ENCODE measurements around the gene GPSM3.
A peak's percentile ranks its signal among the peaks of the same experiment; 100 is the strongest.
"Not testable (repeated sequence)": the region's sequence is repeated elsewhere in the genome, so short reads cannot be mapped to it uniquely, and the experiment has no call there.

Gene GPSM3

DNA sequence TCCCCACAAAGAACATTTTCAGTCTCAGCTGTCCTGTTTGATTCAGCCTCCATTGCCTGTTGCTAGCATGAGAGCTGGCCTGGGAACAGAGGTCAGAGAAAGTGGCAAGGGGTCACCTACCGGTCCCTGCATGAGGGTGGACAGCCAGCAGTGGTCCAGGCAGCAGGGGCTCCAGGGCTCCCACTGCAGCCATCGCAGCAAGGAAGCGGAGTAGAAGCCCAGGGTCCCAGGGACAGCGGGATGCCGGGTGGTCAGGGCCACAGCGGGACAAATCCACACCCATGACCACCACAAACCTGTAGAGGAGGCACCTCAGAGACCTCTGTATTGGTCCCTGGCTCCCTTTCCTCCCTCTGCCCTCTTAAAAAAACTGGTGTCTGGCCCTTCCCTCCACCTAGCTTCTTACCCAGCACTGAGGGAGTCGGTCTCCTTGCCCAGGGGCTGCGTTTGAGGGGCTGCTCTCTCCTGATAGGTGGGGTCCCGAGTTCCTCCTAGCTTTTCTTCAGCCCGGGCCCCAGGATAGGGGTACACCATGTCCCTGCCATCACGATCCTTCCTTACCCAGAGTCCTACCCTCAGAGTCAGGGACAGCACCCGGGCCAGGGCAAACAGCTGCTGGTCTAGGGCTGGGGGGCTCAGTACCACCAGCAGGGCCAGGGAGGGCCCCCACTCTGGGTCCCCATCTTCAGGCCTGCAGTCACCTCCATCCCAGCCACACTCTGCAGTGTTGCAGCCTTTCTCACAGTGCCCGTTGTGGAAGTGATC is 8.4 kb upstream of the GPSM3 start:
- DNase-seq = no peak

DNA sequence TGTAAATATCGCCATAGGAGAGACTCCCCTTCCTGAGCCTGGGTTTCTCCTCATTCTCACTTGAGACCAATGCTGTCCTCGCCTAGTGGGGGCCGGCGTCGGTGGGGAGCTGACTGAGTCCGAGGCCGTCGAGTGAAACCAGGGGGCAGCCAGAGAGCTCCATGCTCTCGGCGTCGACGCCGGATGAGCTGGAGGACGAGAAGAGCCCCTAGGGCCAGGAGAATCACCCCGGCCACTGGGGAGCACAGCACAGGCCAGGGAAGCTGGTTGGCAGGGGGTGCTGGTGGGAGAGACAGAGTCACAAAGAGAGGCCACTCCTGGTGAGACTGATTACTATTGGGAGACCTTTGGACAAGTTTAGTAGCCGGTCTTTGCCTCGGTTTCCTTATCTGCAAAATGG is 6.4 kb upstream of the GPSM3 start:
- DNase-seq = no peak

DNA sequence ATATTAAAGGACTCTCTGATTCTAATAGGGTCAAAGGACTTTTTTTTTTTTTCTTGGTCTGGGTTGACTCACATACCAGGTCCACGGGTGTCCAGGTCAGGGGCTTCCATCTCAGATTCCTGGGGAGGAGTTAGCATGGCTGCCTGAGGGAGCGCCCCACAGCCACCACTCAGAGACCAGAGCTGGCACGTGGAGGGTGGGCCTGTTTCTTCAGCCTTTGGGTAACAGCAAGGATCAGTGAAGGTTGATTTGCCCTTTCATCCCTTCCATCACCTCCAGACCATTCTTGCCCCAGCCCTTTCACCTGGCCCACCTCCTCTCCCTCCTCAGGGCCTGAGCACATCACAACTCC is 5.9 kb upstream of the GPSM3 start:
- DNase-seq = no peak

DNA sequence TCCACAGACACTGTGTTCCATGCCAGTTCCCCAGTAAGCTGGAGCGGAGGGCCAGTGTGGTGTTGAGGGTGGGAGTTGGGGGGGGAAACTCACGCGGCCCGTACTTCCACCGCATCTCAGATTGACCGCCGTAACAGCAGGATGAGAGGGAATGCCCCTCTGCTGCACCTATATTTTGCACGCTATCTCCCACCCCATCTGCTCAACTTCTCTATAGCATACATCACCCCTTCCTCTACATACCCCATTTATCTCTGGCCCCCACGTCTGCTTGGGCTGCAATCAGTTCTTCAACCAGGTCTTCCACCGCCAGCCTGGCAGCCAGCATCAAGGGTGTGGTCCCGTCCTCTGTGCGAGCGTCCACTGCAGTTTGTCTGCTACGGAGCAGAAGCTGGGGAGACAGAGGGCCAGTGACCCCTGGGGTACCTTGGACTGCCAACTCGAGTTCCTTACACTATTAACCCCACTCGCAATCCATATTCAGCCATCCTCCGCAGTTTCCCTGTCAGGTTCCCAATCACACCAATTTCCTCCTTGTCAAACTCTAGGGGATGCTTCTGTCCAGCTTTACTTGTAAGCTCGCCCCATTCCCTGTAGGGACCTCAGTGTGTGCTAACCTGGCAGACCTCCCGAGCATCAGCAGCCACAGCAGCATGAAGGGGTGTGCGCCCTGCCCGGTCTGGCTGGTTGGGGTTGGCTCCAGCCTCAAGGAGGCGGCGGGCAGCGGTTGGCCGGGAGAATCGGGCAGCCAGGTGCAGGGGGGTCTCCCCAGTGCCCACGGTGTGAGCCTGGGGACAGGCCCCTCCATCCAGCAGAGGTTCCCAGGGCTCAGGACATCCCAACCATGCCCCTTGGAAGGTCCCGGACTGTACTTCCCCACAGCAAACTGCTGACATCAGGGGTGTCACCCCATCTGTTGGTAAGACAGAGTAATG is 4.5 kb upstream of the GPSM3 start:
- DNase-seq = no peak

DNA sequence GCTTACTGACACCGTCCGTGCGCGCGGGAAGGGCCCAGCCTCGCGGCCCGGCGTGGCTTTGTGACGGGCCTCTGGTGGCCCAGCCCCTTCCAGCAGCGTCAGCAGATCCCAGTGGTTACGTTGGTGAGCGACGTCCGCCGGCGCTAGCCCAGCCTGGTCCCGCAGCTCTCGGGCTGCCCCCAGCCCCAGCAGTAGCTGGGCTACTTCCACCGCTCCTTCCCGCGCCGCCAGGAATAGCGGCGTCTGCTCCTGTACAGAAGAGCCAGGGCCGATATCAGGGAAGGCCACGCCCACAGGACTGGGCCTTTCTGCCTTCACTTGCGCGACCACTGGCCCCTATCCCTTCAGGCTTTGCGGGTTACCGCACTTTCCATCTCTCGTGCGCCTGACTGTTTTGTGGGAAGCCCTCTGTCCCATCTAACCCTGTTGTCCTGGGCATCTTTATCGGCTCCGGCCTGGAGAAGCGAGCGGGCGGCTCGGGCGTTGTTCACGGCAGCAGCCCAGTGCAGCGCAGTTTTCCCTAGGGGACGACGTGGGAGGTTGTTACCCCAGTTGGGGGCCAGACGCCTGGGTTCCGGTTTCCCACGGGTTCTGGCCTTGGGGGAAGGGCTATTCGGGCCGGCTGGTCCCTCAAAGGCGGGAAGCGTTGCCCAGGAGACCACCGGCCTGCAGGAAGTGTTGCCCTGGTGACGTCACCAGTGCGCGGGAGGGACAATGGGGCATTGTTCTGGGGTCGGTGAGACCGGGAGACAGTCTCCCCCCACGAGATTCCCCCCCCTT is 3.6 kb upstream of the GPSM3 start:
- DNase-seq = peak; percentile 80

DNA sequence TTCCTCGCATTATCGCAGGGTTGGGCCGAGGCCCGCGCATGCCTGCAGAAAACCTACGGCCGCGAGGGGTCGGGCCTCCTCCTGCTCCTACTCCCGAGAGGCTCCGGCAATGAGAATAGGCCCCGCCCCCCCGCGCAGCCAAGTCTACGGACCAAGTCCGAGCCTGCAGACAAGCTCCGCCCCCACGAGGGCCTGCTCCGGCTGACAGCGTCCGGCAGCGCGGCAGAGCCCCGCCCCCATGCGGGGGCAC is 3.1 kb upstream of the GPSM3 start:
- DNase-seq = peak; percentile 98

DNA sequence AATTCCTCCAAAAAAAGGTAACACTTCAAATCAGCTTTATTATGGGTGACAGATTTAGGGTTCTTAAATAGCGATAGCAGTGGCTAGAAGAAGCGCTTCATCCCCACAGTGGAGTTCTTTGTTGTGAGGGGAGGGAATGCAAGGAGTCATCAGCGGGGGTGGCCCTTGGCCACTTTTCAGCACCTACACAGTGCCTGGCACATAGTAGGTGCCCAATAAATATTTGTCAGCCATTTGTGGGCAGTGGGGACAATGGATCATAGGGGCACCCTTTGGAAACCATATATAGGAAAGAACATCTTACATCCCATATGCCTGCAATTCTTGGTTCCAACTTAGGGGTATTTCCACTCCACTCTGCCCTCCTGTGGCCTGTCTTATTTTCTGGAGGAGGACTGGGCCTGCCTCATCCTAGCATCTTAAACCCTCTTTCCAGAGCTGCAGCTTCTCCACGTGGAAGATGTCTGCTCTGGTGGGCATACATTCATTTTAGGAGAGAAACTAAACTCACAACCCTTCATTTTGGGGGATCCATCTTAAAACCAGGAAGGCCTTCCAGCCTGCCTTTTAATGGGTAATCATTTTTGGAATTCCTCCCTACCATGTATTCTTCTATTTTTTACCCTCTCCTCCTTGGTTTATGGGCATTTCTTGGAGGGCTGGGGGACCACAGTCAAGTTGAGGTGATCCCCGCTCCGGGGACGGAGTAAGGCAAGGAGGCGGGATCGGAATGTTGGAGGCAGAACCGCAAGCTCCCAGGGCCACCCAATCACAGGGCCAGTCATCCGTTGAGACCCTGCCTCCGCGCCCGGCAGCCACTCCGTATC is 2.6 kb upstream of the GPSM3 start:
- DNase-seq = no peak

DNA sequence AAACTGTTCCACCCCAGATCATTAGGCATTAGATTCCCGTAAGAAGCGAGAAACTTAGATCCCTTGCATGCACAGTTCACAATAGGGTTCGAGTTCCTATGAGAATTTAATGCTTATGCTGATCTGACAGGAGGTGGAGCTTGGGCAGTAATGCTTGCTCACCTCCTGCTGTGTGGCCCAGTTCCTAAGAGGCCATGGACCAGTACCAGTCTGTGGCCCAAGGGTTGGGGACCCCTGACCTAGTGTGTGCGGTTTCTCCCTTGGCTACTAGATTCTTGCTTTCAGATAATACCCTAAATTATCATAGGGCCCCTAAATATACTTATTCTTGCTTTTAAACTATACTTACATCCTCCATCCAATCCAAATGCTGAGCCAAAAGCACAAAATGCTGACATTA is 1.9 kb upstream of the GPSM3 start:
- no peak for DNase-seq

DNA sequence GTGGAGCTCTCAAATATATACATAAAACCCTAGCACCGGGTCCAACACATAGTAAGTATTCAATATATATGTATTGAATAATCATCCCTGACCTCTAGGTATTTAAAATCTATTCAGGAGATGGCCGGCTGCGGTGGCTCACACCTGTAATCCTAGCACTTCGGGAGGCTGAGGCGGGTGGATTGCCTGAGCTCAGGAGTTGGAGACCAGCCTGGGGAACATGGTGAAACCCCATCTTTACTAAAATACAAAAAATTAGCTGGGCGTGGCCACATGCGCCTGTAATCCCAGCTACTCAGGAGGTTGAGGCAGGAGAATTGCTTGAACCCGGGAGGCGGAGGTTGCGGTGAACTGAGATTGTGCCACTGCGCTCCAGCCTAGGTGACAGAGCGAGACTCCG is 653 bp upstream of the GPSM3 start:
- not testable (repeated sequence) for DNase-seq

DNA sequence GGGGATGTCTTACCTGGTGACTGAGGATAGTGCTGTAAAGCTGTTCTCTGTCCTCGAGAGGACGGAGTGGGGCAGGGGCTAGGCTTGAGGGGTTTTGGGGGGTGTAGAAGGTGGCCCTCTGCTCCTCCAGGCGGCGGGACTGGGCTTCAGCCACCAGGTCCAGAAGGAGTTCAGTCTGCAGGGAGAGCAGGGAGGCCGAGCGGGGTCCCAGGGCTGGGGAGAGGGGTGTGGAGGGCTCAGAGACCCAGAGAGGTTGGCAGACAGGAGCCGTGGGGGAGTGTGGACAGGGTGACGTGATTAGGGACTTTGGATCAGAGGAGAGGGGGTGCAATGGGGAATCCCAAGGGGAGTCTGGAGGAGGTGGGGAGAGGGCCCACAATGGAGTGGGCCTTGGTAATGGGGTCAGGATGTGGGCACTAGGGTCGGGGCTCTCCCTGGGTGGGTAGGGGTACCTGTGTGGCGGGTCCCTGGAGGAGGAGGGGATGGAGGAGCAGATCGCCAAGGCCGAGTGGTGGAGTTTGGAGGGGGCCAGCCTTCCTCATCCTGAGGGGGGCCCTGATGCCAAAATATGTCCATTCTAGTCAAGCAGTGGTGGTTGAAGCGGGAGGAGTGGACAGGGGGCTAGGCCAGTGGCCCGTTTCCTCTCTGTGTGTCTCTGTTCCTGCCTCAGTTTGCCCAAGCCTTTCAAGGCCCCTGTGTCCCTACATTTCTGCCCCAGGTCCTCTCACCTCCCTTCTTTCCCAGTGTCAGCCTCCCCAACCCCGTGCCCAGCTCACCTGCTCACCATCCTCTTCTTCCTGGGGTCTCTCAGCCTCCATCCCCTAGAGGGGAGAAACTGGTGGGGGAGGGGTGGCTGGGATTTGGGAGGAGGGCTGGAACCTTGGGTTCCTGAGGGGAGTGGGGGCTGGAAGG is 491 bp downstream of the GPSM3 start:
- DNase-seq = no peak

DNA sequence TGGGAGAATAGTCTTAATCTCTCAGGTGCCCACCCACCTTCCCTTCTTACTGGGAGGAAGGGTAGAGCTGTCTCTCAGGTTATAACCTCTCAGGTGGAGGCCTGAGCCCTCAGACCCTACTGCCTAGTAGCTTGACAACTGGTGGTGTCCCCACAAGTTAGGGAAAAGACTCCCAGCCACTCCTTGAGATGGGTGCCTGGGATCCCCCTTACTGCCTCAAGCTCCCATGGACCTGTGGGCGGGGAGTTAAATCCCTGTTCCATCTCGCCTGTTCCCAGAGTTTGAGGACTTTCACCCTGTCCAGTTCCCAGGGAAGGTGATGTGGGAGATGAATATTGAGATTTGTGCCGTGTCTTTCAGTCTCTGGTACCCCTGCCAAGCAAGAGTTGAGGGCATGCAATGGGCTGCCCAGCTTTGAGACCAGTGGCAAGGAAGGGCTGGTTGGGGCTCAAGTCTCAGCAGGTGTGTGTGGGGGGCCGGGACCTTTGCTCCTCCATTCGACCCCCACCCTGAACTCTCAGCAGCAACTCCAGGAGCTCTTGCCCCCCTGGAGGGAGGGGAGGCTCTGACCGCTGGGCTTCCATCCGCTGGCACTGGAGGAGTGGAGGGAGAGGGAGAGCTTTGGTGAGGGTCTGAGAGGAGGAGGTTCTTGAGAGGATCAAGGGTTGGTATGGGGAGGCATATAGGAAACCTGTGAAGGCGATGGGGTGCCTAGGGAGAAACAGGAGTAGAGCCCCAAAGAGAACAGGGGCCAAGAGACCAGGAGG is 1.3 kb downstream of the GPSM3 start:
- no peak for DNase-seq

DNA sequence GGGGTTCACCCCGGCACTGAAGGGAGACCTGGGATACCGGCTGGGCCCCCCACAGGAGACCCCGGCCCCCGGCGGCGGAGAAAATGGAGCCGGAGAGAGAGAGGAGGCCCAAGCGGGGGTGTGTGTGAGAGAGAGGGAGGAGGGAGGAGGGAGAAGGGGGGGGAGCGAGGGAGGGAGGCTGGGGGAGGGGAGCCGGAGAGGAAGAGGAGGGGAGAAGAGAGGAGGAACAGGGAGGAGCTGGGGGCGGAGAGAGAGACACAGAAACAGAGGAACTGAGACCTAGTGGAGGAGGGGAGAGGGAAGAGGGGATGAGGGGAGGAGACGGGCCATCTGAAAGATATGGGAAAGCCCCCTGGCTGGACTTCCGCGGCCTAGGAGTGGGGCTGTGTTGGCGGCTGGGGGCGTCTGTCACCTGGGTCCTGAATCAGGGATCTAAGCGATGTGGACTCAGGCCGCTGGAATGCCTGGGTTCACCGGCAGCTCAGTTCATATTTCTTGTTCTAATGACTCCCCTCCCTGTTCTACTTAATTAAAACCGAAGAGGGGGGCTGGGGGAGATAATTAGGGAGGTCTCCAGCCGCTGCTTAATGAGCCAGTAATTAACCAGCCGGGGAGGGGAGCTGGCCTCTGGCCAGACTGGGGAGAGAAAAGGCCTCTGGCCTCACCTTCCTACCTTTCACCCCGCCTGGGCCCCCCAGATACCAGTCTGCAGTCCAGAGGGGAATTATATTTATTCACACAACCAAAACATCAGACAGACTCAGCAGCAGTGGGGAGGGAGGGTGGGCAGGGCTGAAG is 2.2 kb downstream of the GPSM3 start, which contains the start of gene PBX2:
Gene PBX2, minus strand, starts transcription at position 149 of the 798 bp plus-strand sequence. CDS start 287 bp downstream, outside the sequence.
- peak; percentile 80 for DNase-seq

DNA sequence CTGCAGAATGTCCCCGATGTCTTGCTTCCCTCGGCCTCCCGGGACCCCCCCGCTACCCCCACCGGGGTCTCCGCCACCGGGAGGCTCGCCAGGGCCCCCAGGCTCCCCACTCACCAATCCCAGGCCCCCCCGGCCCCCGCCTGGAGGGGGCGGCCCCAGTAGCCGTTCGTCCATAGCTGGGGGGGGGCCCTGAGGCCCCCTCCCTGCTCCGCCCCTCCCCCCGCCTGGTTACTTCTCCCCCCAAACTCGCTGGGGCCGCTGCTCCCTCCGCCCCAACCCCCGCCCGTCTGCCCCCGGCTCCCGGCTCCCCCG is 2.7 kb downstream of the GPSM3 start:
- no peak for DNase-seq

DNA sequence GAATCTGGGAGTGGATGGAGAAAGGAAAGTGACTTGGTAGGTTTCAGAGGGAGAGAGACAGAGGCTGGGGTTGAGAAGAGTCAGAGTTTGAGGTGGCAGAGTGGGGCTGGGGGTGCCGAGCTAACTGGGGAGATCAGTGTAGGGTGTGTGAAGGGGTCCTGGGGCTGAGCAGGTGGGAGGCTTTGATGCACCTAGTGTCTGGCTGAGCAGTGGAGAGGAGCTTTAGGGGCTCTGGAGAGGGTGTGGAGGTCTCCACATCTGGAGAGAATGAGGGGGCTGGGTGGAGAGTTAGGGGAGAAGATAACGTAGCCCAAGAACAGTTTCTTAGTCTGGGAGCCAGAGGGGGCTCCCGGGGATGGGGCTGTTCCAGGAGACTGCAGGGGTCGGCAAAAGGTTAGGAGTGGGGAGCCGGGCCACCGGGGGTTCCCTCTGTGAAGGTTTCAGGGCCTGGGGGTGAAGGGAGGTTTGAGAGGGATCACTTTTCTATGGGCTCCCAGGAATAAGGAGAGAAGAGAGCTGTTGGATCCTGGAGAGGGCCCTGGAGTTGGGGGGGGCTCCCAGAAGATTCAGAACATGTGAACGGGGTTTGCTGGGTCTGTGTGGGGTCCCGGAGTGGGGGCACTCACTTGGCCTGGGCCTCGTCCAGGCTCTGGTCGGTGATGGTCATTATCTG is 3.2 kb downstream of the GPSM3 start:
- no peak for DNase-seq

DNA sequence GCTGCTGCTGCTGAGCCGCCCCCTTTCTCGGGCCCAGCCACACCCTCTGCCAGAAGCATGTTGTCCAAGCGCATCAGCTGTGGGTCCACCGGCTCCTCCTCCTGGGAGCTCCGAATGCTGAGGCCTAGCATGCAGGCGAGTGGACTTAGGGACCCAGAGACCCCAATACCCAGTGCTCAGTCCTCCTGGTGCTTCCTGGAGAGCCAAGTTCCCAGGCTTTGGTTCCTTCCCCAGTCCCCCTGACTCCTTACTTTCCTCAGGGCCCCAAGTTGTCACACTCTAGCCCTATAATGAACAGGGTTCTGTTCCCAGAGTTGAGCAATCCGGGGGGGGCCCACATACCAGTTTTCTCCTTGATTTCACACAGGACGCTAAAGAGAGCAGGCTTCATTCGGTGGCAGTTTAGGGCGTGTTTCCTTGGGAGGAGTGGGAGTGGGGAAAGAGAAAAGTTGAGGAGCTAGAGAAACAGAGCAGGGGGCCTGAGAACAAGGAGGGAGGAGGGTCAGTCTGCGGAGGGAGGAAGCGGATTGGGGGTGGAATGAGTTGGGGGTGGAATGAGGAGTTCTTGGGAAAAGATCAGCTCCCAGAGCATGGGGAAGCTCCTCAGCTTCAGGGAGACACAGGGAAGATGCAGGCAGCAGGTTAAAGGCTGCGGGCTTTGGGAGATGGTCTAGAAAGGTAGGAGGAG is 3.9 kb downstream of the GPSM3 start:
- no peak for DNase-seq

DNA sequence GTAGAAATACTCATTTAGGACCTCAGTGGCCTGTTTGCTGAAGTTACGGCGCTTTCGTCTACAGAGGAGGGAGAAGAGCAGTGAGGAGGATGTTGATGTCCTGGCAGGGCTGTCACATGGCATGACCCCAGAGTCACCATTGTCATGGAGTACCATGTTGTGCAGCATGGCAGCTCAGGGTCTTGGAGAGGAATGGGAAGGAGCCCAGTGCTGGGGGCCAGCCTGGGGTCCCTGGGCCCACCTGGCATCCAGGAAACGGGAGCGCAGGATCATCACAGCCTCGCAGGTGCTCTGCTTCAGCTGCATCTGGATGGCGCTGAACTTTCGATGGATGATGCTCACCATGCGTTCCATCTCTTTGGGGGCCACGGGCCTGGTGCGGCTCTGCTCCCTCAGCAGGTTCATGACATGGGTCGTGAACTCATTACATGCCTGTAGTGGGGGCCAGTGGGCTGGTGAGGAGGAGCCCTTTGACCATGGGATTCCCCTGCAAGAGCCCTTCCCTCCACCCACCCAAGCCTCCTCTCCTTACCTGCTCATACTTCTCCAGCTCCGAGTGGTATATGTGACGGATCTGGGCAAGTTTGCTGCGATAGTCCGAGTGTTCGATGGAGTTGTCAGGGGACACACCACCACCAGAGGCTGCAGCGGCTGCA is 4.6 kb downstream of the GPSM3 start:
- DNase-seq = not testable (repeated sequence)

DNA sequence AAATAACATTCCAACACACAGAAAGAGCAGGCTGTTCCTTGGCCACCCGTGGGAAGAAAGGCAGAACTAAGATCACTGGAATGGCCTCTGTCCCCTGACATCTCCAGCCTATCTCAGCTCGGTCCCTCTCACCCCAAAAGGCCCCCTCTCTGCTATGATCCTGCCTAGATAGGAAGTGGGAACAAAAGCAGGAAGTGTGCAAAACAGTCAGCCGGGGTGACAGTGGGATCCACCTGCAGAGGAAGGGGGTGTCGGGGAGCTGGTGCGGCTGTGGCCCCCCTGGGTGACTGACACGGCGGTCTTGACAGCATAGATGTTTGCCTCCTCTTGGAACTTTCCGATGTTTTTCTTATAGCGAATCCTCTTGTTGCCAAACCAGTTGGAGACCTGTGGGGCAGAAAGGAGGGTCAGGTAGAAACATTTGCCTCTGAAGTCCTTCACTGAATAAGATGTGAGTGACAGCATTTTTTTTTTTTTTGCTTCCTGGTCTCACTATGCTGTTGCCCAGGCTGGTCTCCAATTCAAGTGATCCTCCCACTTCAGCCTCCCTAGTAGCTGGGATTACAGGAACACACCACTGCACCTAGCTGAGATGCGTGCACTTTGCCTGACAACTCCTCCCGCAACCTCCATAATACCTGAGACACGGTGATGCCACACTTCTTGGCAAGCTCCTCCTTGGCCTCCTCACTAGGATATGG is 5.3 kb downstream of the GPSM3 start:
- no peak for DNase-seq

All from NCI-H2171 (cell line).